ENCODE results near the gene ADAM10.
"Not testable (repeated sequence)": the region's sequence is repeated elsewhere in the genome, so short reads cannot be mapped to it uniquely, and the experiment has no call there.

Gene ADAM10

GRCh38 chr15:58777107-58777506 is 27.6 kb upstream of the ADAM10 start:
- peak; percentile 44 for DNase-seq (ENCODE audit: low spot score)
- no peak for TF ChIP-seq CTCF (IDR thresholded peaks at IDR 0.05; ENCODE audit: extremely low read depth, missing control alignments)

GRCh38 chr15:58775402-58775801 is 25.9 kb upstream of the ADAM10 start:
- TF ChIP-seq CTCF (IDR thresholded peaks at IDR 0.05; ENCODE audit: extremely low read depth, missing control alignments), result no peak
- no peak for DNase-seq (ENCODE audit: low spot score)

- no peak for TF ChIP-seq CTCF (IDR thresholded peaks at IDR 0.05; ENCODE audit: extremely low read depth, missing control alignments)
Measured at GRCh38 chr15:58773024-58773423, 23.5 kb upstream of the ADAM10 start.

GRCh38 chr15:58771621-58772250 is 22.2 kb upstream of the ADAM10 start:
- peak; percentile 32 for DNase-seq (ENCODE audit: low spot score)
- no peak for TF ChIP-seq CTCF (IDR thresholded peaks at IDR 0.05; ENCODE audit: extremely low read depth, missing control alignments)

More at GRCh38 chr15:58773024-58773423, 23.5 kb upstream of the ADAM10 start:
- no peak for DNase-seq (ENCODE audit: low spot score)

- DNase-seq (ENCODE audit: low spot score), result peak; percentile 95
- TF ChIP-seq CTCF (IDR thresholded peaks at IDR 0.05; ENCODE audit: extremely low read depth, missing control alignments), result peak; percentile 29
Measured at GRCh38 chr15:58770857-58771620, 21.5 kb upstream of the ADAM10 start, which contains the start of gene MINDY2. TSS of gene MINDY2 (plus strand) at chr15:58771302. CDS start at chr15:58771396, 94 bp downstream.

- TF ChIP-seq CTCF (IDR thresholded peaks at IDR 0.05; ENCODE audit: extremely low read depth, missing control alignments), result no peak
- peak; percentile 63 for DNase-seq (ENCODE audit: low spot score)
Measured at GRCh38 chr15:58770519-58770856, 21.0 kb upstream of the ADAM10 start.

- not testable (repeated sequence) for DNase-seq (ENCODE audit: low spot score)
Measured at GRCh38 chr15:58768601-58769004, 19.1 kb upstream of the ADAM10 start.

Measured in GM20000 (cell line).